ENCODE measurements around the gene TTBK2.
A peak's percentile ranks its signal among the peaks of the same experiment; 100 is the strongest.
"Not testable (repeated sequence)": the region's sequence is repeated elsewhere in the genome, so short reads cannot be mapped to it uniquely, and the experiment has no call there.

TTBK2 gene

GRCh38 chr15:42920519-42921341, at the start of gene TTBK2:
TSS of gene TTBK2 (minus strand) at chr15:42920778. CDS start at chr15:42878617, 42,161 bp downstream.
- peak; percentile 100 for DNase-seq (ENCODE audit: low spot score)

- no peak for DNase-seq (ENCODE audit: low spot score)
Observed at GRCh38 chr15:42964476-42964875, 43.9 kb upstream of the TTBK2 start.

GRCh38 chr15:42955518-42955917, 34.9 kb upstream of the TTBK2 start:
- DNase-seq (ENCODE audit: low spot score): no peak

GRCh38 chr15:42954291-42954690, 33.7 kb upstream of the TTBK2 start:
- DNase-seq (ENCODE audit: low spot score): no peak

- DNase-seq (ENCODE audit: low spot score): not testable (repeated sequence)
Observed at GRCh38 chr15:42948898-42949297, 28.3 kb upstream of the TTBK2 start.

GRCh38 chr15:42940527-42940926, 19.9 kb upstream of the TTBK2 start:
- no peak for DNase-seq (ENCODE audit: low spot score)

- no peak for DNase-seq (ENCODE audit: low spot score)
Observed at GRCh38 chr15:42939841-42940240, 19.3 kb upstream of the TTBK2 start.

- no peak for DNase-seq (ENCODE audit: low spot score)
Observed at GRCh38 chr15:42937143-42937542, 16.6 kb upstream of the TTBK2 start.

- no peak for DNase-seq (ENCODE audit: low spot score)
Observed at GRCh38 chr15:42933886-42934667, 13.5 kb upstream of the TTBK2 start.

- DNase-seq (ENCODE audit: low spot score): no peak
Observed at GRCh38 chr15:42932833-42933515, 12.4 kb upstream of the TTBK2 start.

GRCh38 chr15:42931702-42932486, 11.3 kb upstream of the TTBK2 start:
- no peak for DNase-seq (ENCODE audit: low spot score)

GRCh38 chr15:42929306-42929848, 8.8 kb upstream of the TTBK2 start:
- no peak for DNase-seq (ENCODE audit: low spot score)

- no peak for DNase-seq (ENCODE audit: low spot score)
Observed at GRCh38 chr15:42921342-42921731, 759 bp upstream of the TTBK2 start.

GRCh38 chr15:42919799-42920518, 619 bp downstream of the TTBK2 start:
- peak; percentile 23 for DNase-seq (ENCODE audit: low spot score)

GRCh38 chr15:42919308-42919707, 1.3 kb downstream of the TTBK2 start:
- DNase-seq (ENCODE audit: low spot score): no peak

GRCh38 chr15:42918047-42918446, 2.5 kb downstream of the TTBK2 start:
- no peak for DNase-seq (ENCODE audit: low spot score)

GRCh38 chr15:42915654-42916315, 4.8 kb downstream of the TTBK2 start:
- DNase-seq (ENCODE audit: low spot score): no peak

GRCh38 chr15:42914728-42915497, 5.7 kb downstream of the TTBK2 start:
- DNase-seq (ENCODE audit: low spot score): no peak

GRCh38 chr15:42911058-42911592, 9.5 kb downstream of the TTBK2 start:
- no peak for DNase-seq (ENCODE audit: low spot score)

Measured in LoVo (cell line).